HG02973 (cell line): ENCODE results near the gene TUBB8.
"Not testable (repeated sequence)": the region's sequence is repeated elsewhere in the genome, so short reads cannot be mapped to it uniquely, and the experiment has no call there.

Source experiments
- ATAC-seq: cut with Tn5 transposase; IDR thresholded peaks from one replicate; pipeline ENCODE4 v1.9.1; 2021; ENCODE audit warnings: moderate library complexity; ENCODE audit not compliant: unreplicated experiment

TUBB8 gene

GRCh38 chr10:49926-50325 lies 830 bp upstream of the TUBB8 start:
- not testable (repeated sequence) for ATAC-seq

DNA sequence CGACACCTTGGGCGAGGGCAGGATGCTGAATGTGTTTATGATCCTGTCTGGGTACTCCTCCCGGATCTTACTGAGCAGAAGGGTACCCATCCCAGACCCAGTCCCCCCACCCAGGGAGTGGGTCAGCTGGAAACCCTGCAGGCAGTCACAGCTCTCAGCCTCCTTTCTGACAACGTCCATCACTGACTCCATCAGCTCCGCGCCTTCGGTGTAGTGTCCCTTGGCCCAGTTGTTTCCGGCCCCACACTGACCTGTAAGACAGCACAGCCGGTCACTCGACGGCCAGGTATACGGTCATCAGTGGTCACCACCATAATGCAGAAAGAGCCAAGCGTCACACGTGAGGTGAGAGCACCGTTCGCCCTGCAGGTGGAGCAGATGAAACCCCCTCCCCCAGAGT lies 1.2 kb downstream of the TUBB8 start:
- not testable (repeated sequence) for ATAC-seq

GRCh38 chr10:13315-13635 lies 35.8 kb downstream of the TUBB8 start:
- ATAC-seq, result not testable (repeated sequence)

- ATAC-seq, result not testable (repeated sequence)
These were observed 36.4 kb downstream of the TUBB8 start for GRCh38 chr10:12444-13314.

DNA sequence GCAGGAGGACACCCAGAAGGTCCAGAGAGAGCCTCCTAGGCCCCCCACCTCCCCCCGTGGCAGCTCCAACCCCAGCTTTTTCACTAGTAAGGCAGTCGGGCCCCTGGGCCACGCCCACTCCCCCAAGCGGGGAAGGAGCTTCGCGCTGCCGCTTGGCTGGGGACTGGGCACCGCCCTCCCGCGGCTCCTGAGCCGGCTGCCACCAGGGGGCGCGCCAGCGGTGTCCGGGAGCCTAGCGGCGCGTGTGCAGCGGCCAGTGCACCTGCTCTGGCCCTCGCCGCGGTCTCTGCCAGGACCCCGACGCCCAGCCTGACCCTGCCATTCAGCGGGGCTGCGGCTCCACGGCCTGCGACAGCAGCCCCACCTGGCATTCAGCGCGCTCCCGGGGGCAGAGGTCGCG lies 37.8 kb downstream of the TUBB8 start:
- ATAC-seq, result not testable (repeated sequence)

DNA sequence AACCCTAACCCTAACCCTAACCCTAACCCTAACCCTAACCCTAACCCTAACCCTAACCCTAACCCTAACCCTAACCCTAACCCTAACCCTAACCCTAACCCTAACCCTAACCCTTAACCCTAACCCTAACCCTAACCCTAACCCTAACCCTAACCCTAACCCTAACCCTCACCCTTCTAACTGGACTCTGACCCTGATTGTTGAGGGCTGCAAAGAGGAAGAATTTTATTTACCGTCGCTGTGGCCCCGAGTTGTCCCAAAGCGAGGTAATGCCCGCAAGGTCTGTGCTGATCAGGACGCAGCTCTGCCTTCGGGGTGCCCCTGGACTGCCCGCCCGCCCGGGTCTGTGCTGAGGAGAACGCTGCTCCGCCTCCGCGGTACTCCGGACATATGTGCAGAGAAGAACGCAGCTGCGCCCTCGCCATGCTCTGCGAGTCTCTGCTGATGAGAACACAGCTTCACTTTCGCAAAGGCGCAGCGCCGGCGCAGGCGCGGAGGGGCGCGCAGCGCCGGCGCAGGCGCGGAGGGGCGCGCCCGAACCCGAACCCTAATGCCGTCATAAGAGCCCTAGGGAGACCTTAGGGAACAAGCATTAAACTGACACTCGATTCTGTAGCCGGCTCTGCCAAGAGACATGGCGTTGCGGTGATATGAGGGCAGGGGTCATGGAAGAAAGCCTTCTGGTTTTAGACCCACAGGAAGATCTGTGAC lies 38.7 kb downstream of the TUBB8 start:
- not testable (repeated sequence) for ATAC-seq
